Naive thymus-derived CD4-positive, alpha-beta T cell (primary cell): ENCODE data around the gene IL1RAPL2. TPM values are rescaled to one million over a fixed set of nuclear protein-coding genes. Genes with fewer than 3 reads are reported as not detected.

ENCODE experiments used
- ATAC-seq: fragments of 150-1000 bp; cut with Tn5 transposase; 2 replicates; pipeline ENCODE4 v1.10.0; 2021; ENCODE audit warnings: mild to moderate bottlenecking, moderate library complexity
- CTCF ChIA-PET: fragments of 350-600 bp; sonication (Branson Sonifier 250); formaldehyde crosslinking; loops from one replicate; lab custom pipeline; 2021; ENCODE audit warnings: antibody characterized with exemption; lab: Charles Lee
- POLR2A ChIA-PET: fragments of 350-600 bp; sonication (Branson Sonifier 250); formaldehyde crosslinking; loops from one replicate; lab custom pipeline; 2021; ENCODE audit warnings: antibody characterized with exemption, inconsistent platforms; lab: Charles Lee
- DNase-seq, 9 donors: peaks; one replicate each; pipeline versions ENCODE4 v3.0.0 to v3.0.0-alpha.2; 2020 to 2022; ENCODE audit warnings: mixed read lengths in 1 of 9
- H3K27ac ChIP-seq: one replicate; pipeline ENCODE4 v1.7.0; 2013; ENCODE audit warnings: mild to moderate bottlenecking, low read depth, low read length, moderate library complexity
- H3K27me3 ChIP-seq, 2 donors: one replicate each; pipeline ENCODE4 v1.7.0; 2013; ENCODE audit warnings: low read length in 2 of 2, mild to moderate bottlenecking in 2 of 2, moderate library complexity in 2 of 2; ENCODE audit not compliant: control insufficient read depth in 2 of 2, insufficient read depth in 2 of 2
- H3K36me3 ChIP-seq, 3 experiments: 1 replicate in 2 of 3; 2 replicates in 1 of 3; pipeline ENCODE4 v1.7.0; 2013; ENCODE audit warnings: low read length in 3 of 3, mild to moderate bottlenecking in 3 of 3, moderate library complexity in 1 of 3; ENCODE audit not compliant: insufficient read depth in 3 of 3, control insufficient read depth in 2 of 3
- H3K4me1 ChIP-seq, 2 donors: one replicate each; pipeline ENCODE4 v1.7.0; 2013; ENCODE audit warnings: low read length in 2 of 2, mild to moderate bottlenecking in 2 of 2, moderate library complexity in 1 of 2; ENCODE audit not compliant: control insufficient read depth in 2 of 2, insufficient read depth in 2 of 2
- H3K4me3 ChIP-seq: 2 replicates; pipeline ENCODE4 v1.7.0; 2013; ENCODE audit warnings: mild to moderate bottlenecking, low read length
- H3K9me3 ChIP-seq, 3 experiments: 1 replicate in 2 of 3; 2 replicates in 1 of 3; pipeline ENCODE4 v1.7.0; 2013; ENCODE audit warnings: low read length in 3 of 3; ENCODE audit not compliant: control insufficient read depth in 2 of 3
- H3K27ac Mint-ChIP-seq, 9 donors: one replicate each; pipeline ENCODE4 v1.8.0; 2020 to 2022; ENCODE audit warnings: mixed read lengths in 9 of 9, mild to moderate bottlenecking in 8 of 9, moderate library complexity in 5 of 9, inconsistent platforms in 2 of 9
- H3K27me3 Mint-ChIP-seq, 5 donors: one replicate each; pipeline ENCODE4 v1.8.0; 2021 to 2022; ENCODE audit warnings: mixed read lengths in 5 of 5, mild to moderate bottlenecking in 1 of 5
- H3K36me3 Mint-ChIP-seq, 5 donors: one replicate each; pipeline ENCODE4 v1.8.0; 2020 to 2022; ENCODE audit warnings: mixed read lengths in 5 of 5, mild to moderate bottlenecking in 3 of 5, inconsistent platforms in 1 of 5
- H3K4me1 Mint-ChIP-seq, 7 donors: one replicate each; pipeline ENCODE4 v1.8.0; 2020 to 2022; ENCODE audit warnings: mixed read lengths in 7 of 7, mild to moderate bottlenecking in 3 of 7, inconsistent platforms in 1 of 7
- H3K4me3 Mint-ChIP-seq, 10 donors: one replicate each; pipeline ENCODE4 v1.8.0; 2020 to 2022; ENCODE audit warnings: mild to moderate bottlenecking in 10 of 10, mixed read lengths in 10 of 10, moderate library complexity in 6 of 10, inconsistent platforms in 2 of 10
- H3K9me3 Mint-ChIP-seq, 11 donors: one replicate each; pipeline ENCODE4 v1.8.0; 2020 to 2022; ENCODE audit warnings: mixed read lengths in 11 of 11, mild to moderate bottlenecking in 4 of 11, inconsistent platforms in 1 of 11, moderate library complexity in 1 of 11
- intact Hi-C, 2 donors: fragments of 100-400 bp; cut with micrococcal nuclease; formaldehyde crosslinking; loops; one replicate each; pipeline ENCODE4 v1.15.1; 2023
- polyA plus RNA-seq, 2 donors: library from polyadenylated mRNA; unstranded; fragments of 300-500 nt; fragmentation: Illumina TruSeq; gene quantifications; one replicate each; pipeline ENCODE4 v1.2.3, GENCODE V29; 2021
- total RNA-seq, 6 experiments: library from RNA in 5 of 6; stranded (reverse) in 5 of 6; gene quantifications; 1 replicate in 5 of 6; 2 replicates in 1 of 6; pipeline ENCODE4 v1.2.3 and lab custom pipeline; 2021 to 2026

The IL1RAPL2 gene
- total and polyA plus RNA-seq, 7 experiments from 2014 or later, result not detected

- H3K4me1 Mint-ChIP-seq, result peaks cover 0 to 1% (median 0%) of the 10 kb centered on the region in 7 donors
- no peaks in the 10 kb centered on the region for H3K36me3 ChIP-seq
- intact Hi-C loops, result no loop called here
- no peak overlapping the region for H3K27ac ChIP-seq
- H3K4me1 ChIP-seq, result no peaks in the 10 kb centered on the region
- peaks cover 3 to 23% (median 12%) of the 10 kb centered on the region in 11 donors for H3K9me3 Mint-ChIP-seq
- H3K9me3 ChIP-seq, result no peaks in the 10 kb centered on the region
- no peak overlapping the region for H3K4me3 ChIP-seq
- ATAC-seq (no peak), DNase-seq (no peak)
- ChIA-PET POLR2A (no interaction called here), CTCF (no interaction called here)
- H3K27me3 ChIP-seq, result no peaks in the 10 kb centered on the region
- H3K27me3 Mint-ChIP-seq, result no peaks in the 10 kb centered on the region
- H3K36me3 Mint-ChIP-seq, result no peaks in the 10 kb centered on the region
- H3K27ac Mint-ChIP-seq, result no peak overlapping the region
- no peak overlapping the region for H3K4me3 Mint-ChIP-seq
Measured at GRCh38 chrX:104641176-104641575, 75.2 kb downstream of the IL1RAPL2 start.

- H3K4me1 Mint-ChIP-seq, result no peaks in the 10 kb centered on the region
- POLR2A ChIA-PET, result no interaction called here
- Histone ChIP-seq H3K27ac (no peak overlapping the region), H3K9me3 (no peaks in the 10 kb centered on the region), H3K4me1 (no peaks in the 10 kb centered on the region), H3K36me3 (no peaks in the 10 kb centered on the region), H3K4me3 (no peak overlapping the region), H3K27me3 (no peaks in the 10 kb centered on the region)
- H3K27me3 Mint-ChIP-seq, result no peaks in the 10 kb centered on the region
- H3K4me3 Mint-ChIP-seq, result no peak overlapping the region
- no peak overlapping the region for H3K27ac Mint-ChIP-seq
- intact Hi-C loops, result no loop called here
- H3K36me3 Mint-ChIP-seq, result no peaks in the 10 kb centered on the region
- CTCF ChIA-PET, result no interaction called here
- peaks cover 0 to 7% (median 4%) of the 10 kb centered on the region in 11 donors for H3K9me3 Mint-ChIP-seq
- DNase-seq (no peak), ATAC-seq (no peak)
Measured at GRCh38 chrX:104647084-104647483, 81.1 kb downstream of the IL1RAPL2 start.

GRCh38 chrX:104659005-104659744 is 93.2 kb downstream of the IL1RAPL2 start:
- ChIA-PET POLR2A (no interaction called here), CTCF (no interaction called here)
- Histone ChIP-seq H3K4me3 (no peak overlapping the region), H3K27ac (no peak overlapping the region), H3K27me3 (no peaks in the 10 kb centered on the region), H3K4me1 (no peaks in the 10 kb centered on the region), H3K36me3 (no peaks in the 10 kb centered on the region), H3K9me3 (no peaks in the 10 kb centered on the region)
- H3K4me1 Mint-ChIP-seq, result no peaks in the 10 kb centered on the region
- H3K27ac Mint-ChIP-seq, result no peak overlapping the region
- intact Hi-C loops, result no loop called here
- DNase-seq (no peak), ATAC-seq (no peak)
- H3K36me3 Mint-ChIP-seq, result no peaks in the 10 kb centered on the region
- H3K9me3 Mint-ChIP-seq, result peaks cover 0 to 4% (median 0%) of the 10 kb centered on the region in 11 donors
- no peak overlapping the region for H3K4me3 Mint-ChIP-seq
- H3K27me3 Mint-ChIP-seq, result peaks cover 0 to 5% (median 0%) of the 10 kb centered on the region in 5 donors

GRCh38 chrX:104660092-104660491 is 94.1 kb downstream of the IL1RAPL2 start:
- POLR2A ChIA-PET, result no interaction called here
- no peaks in the 10 kb centered on the region for H3K36me3 Mint-ChIP-seq
- ATAC-seq, result no peak
- Histone ChIP-seq H3K27ac (no peak overlapping the region), H3K4me1 (no peaks in the 10 kb centered on the region), H3K27me3 (no peaks in the 10 kb centered on the region), H3K36me3 (no peaks in the 10 kb centered on the region), H3K4me3 (no peak overlapping the region), H3K9me3 (no peaks in the 10 kb centered on the region)
- peaks cover 0 to 5% (median 0%) of the 10 kb centered on the region in 5 donors for H3K27me3 Mint-ChIP-seq
- no peaks in the 10 kb centered on the region for H3K4me1 Mint-ChIP-seq
- H3K9me3 Mint-ChIP-seq, result peaks cover 0 to 2% (median 0%) of the 10 kb centered on the region in 11 donors
- no peak for DNase-seq
- H3K27ac Mint-ChIP-seq, result no peak overlapping the region
- intact Hi-C loops, result no loop called here
- CTCF ChIA-PET, result no interaction called here
- H3K4me3 Mint-ChIP-seq, result no peak overlapping the region

DNA sequence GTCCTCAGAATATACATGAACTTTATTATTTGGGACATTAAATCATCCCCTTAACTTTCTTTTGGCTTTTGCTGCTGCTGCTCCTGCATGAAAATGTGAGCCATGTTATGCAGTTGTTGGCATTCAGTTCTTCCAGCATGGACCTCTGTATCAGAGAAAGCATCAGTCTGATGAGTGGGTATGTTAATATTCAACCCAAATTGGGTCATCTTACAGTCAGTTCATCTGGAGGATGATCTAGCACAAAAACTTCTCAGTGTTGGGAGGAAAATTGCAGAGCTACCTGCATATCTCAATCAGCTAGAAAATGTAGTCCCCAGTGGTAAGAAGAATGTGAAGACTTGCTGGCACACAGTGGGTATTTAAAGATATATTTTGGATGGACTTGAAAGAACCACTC is 96.7 kb downstream of the IL1RAPL2 start:
- POLR2A ChIA-PET, result no interaction called here
- DNase-seq, result no peak

GRCh38 chrX:104665691-104666090 is 99.7 kb downstream of the IL1RAPL2 start:
- intact Hi-C loops, result no loop called here
- peaks cover 0 to 10% (median 0%) of the 10 kb centered on the region in 5 donors for H3K27me3 Mint-ChIP-seq
- peaks cover 0 to 1% (median 0%) of the 10 kb centered on the region in 11 donors for H3K9me3 Mint-ChIP-seq
- H3K4me1 Mint-ChIP-seq, result no peaks in the 10 kb centered on the region
- no peak for ATAC-seq
- DNase-seq, result no peak
- no peaks in the 10 kb centered on the region for H3K36me3 Mint-ChIP-seq
- ChIA-PET POLR2A (no interaction called here), CTCF (no interaction called here)
- no peak overlapping the region for H3K4me3 Mint-ChIP-seq
- no peak overlapping the region for H3K27ac Mint-ChIP-seq
- no peaks in the 10 kb centered on the region for H3K36me3 ChIP-seq
- H3K27me3 ChIP-seq, result no peaks in the 10 kb centered on the region
- H3K4me3 ChIP-seq, result no peak overlapping the region
- no peaks in the 10 kb centered on the region for H3K9me3 ChIP-seq
- H3K27ac ChIP-seq, result no peak overlapping the region
- no peaks in the 10 kb centered on the region for H3K4me1 ChIP-seq

More for the DNA sequence above, 96.7 kb downstream of the IL1RAPL2 start:
- no peak overlapping the region for H3K27ac ChIP-seq
- H3K9me3 Mint-ChIP-seq, result peaks cover 0 to 1% (median 0%) of the 10 kb centered on the region in 11 donors
- H3K36me3 Mint-ChIP-seq, result no peaks in the 10 kb centered on the region
- H3K4me3 Mint-ChIP-seq, result no peak overlapping the region
- no peaks in the 10 kb centered on the region for H3K4me1 Mint-ChIP-seq
- no peaks in the 10 kb centered on the region for H3K36me3 ChIP-seq
- no peak overlapping the region for H3K27ac Mint-ChIP-seq
- H3K27me3 ChIP-seq, result no peaks in the 10 kb centered on the region
- peaks cover 0 to 10% (median 0%) of the 10 kb centered on the region in 5 donors for H3K27me3 Mint-ChIP-seq
- no peaks in the 10 kb centered on the region for H3K4me1 ChIP-seq
- CTCF ChIA-PET, result no interaction called here
- no peak overlapping the region for H3K4me3 ChIP-seq
- intact Hi-C loops, result no loop called here
- no peak for ATAC-seq
- H3K9me3 ChIP-seq, result no peaks in the 10 kb centered on the region

DNA sequence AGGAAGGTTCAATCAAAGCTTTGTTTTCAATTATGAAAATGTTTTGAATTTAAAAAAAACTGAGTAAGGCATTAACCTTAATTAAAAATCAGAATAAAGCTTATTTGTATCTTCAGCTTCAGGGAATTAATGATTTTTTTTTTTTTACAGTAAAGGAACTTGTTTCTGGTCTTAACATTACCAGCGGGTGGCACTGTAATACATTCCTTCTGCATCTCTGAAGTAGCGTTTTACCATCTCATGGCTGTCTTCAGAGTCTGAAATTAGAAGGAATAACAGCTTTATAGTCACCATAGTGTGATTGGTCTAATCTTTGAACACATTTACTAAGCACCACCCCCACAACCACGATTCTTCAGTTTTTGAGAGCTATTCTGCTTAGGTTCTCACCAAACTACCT is 102.6 kb downstream of the IL1RAPL2 start:
- H3K36me3 Mint-ChIP-seq, result no peaks in the 10 kb centered on the region
- ChIA-PET CTCF (interaction anchor here (0.6 kb wide), 1 partner anchor 119 kb away, joined by 3 read pairs; no protein-coding TSS in a partner anchor), POLR2A (no interaction called here)
- H3K27ac Mint-ChIP-seq, result no peak overlapping the region
- Histone ChIP-seq H3K9me3 (no peaks in the 10 kb centered on the region), H3K4me3 (no peak overlapping the region), H3K27ac (no peak overlapping the region), H3K4me1 (no peaks in the 10 kb centered on the region), H3K36me3 (no peaks in the 10 kb centered on the region), H3K27me3 (no peaks in the 10 kb centered on the region)
- H3K4me1 Mint-ChIP-seq, result no peaks in the 10 kb centered on the region
- H3K4me3 Mint-ChIP-seq, result no peak overlapping the region
- H3K27me3 Mint-ChIP-seq, result peaks cover 0 to 7% (median 0%) of the 10 kb centered on the region in 5 donors
- H3K9me3 Mint-ChIP-seq, result peaks cover 0 to 4% (median 0%) of the 10 kb centered on the region in 11 donors
- ATAC-seq (no peak), DNase-seq (no peak)
- intact Hi-C loops, result no loop called here
